Left colon (tissue), 2 donors: ENCODE data around the gene ENDOU. TPM values are rescaled to one million over a fixed set of nuclear protein-coding genes. Genes with fewer than 3 reads are reported as not detected.
"Not testable (repeated sequence)": the region's sequence is repeated elsewhere in the genome, so short reads cannot be mapped to it uniquely, and the experiment has no call there.

ENCODE experiments used
- ATAC-seq: fragments of 200-7000 bp; cut with Tn5 transposase; one replicate; pipeline ENCODE4 v1.9.1; 2020; ENCODE audit warnings: mild to moderate bottlenecking, moderate library complexity
- DNase-seq, 2 donors: peaks; one replicate each; pipeline ENCODE4 v3.0.0-alpha.2; 2020
- intact Hi-C, 2 donors: fragments of 100-400 bp; cut with DNase I in 1 of 2; cut with micrococcal nuclease in 1 of 2; formaldehyde crosslinking; loops; one replicate each; pipeline versions ENCODE4 v1.11.2 to v1.14.0; 2022; cut with DNase I, micrococcal nuclease
- total RNA-seq, 2 donors: library from RNA; stranded (reverse); fragmentation: NEBNext Ultra II Directional; extraction: Animal tissue kit (Norgen Biotek cat#: 25700); gene quantifications; one replicate each; pipeline ENCODE4 v1.2.1, GENCODE V29; 2021
- donor health status: DM: no; HTN: no; CAD: no.
- donor health status: DM: yes; HTN: yes; CAD: no.

The ENDOU gene
- total RNA-seq, 2 donors from 2014 or later, result not detected

GRCh38 chr12:47709671-47710070, 15.6 kb downstream of the ENDOU start:
- intact Hi-C loops, result loop anchor here in 1 of 2 donors (10.0 kb wide), 1 partner anchor 125 kb away; no protein-coding TSS in a partner anchor
- ATAC-seq (no peak), DNase-seq (no peak)

DNA sequence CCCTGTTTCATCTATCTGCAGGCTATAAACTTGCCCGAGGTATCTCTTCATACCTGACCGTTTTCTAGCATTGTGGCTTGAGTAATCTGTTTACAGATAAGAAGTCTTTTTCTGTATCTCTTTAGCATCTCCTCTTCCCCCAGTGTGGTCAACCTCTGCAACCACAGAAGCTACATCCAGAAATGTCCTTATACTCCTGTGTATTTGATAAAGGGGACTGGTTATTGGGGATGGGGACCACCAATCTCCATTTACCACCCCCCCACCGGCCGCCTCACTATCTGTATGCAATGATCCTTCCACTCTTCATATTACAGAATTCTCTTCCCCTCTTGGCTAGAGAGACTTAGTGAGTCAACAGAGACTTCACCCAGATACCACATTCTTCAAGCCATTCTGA, 16.1 kb downstream of the ENDOU start:
- DNase-seq, result no peak
- no peak for ATAC-seq
- intact Hi-C loops, result no loop called here

GRCh38 chr12:47707905-47708543, 17.3 kb downstream of the ENDOU start:
- DNase-seq (no peak), ATAC-seq (no peak)
- intact Hi-C loops, result no loop called here

DNA sequence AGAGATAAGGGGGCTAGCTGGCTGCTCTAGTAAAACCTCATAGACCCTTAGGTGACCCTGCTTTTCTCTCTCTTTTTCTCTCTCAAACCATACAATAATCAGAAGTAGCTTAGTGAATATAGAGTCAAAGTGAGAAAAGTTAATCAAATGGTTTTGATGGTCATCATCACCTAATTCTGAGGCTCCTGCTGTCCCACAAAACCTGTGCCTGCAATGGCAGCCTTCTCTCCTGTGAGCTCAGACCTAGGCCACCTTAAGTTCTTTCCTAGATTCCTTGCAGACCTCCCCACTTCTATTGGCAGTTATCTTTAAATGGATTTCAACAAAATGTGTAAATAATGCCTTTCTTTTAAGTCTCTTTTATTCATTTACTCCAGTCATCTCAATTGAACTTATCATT, 17.9 kb downstream of the ENDOU start:
- intact Hi-C loops, result no loop called here
- DNase-seq (no peak), ATAC-seq (no peak)

GRCh38 chr12:47705566-47706425, 19.5 kb downstream of the ENDOU start, which contains the start of gene RPAP3:
Gene RPAP3, minus strand, starts transcription at chr12:47706030. Its CDS starts 3,190 bp downstream, at chr12:47702840.
- ATAC-seq, result peak; percentile 96
- peak; percentile 97 to 99 for DNase-seq
- intact Hi-C loops, result no loop called here

DNA sequence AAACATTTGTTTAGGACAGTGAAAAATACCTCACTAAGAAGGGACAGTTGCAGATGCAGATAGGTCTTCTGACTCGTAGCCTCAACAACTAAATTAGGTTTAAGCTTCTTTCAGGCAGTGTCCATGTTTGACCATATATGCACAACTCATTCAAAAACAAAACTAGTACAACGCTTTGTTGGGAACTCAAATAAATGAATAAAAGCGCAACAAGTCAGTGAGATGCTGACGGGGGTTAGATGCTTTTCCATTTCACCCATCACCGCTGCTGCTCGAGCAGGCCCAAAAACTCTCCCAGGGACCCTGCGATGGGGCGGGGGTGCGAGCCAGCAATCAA, 20.1 kb downstream of the ENDOU start:
- no peak for DNase-seq
- intact Hi-C loops, result no loop called here
- no peak for ATAC-seq

GRCh38 chr12:47704719-47705118, 20.6 kb downstream of the ENDOU start:
- intact Hi-C loops, result no loop called here
- DNase-seq, result no peak
- ATAC-seq, result no peak

- intact Hi-C loops, result no loop called here
- no peak for ATAC-seq
- DNase-seq, result no peak
Observed at GRCh38 chr12:47700263-47700662, 25.0 kb downstream of the ENDOU start.

GRCh38 chr12:47698631-47699030, 26.7 kb downstream of the ENDOU start:
- no peak for ATAC-seq

DNA sequence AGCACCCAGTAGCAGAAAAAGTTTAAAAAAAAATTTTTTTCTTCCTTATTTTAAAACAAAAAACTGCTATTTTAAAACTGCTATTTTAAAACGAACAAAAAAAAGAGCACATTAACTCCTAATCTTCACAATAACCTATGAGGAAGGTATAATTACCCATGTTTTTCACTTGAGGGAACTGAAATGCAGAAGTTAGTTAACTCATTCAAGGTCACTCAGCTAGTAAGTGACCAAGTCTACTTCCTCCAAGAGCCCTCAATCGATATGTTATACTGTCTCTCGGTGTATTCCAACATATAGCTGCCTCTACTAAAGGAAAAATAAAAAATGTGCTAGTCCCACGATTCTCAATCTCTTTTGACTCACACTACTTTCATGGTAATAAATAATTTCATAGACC, 27.2 kb downstream of the ENDOU start:
- no peak for DNase-seq
- no peak for ATAC-seq
- intact Hi-C loops, result no loop called here

More at GRCh38 chr12:47698631-47699030, 26.7 kb downstream of the ENDOU start:
- DNase-seq, result no peak
- intact Hi-C loops, result no loop called here

DNA sequence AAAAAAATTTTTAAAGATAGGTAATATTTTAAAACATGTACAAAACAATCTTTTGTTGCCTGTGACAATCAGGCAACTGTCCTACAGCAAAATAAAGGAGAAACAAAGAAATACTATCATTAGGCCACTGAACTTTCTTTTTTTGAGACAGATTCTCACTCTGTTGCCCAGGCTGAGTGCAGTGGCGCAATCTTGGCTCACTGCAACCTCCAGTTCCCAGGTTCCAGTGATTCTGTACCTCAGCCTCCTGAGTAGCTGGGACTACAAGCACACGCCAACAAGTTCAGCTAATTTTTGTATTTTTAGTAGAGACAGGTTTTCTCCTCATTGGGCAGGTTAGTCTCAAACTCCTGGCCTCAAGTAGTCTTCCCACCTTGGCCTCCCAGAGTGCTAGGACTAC, 36.1 kb downstream of the ENDOU start:
- intact Hi-C loops, result loop anchor here in 1 of 2 donors (5.0 kb wide), 1 partner anchor 657 kb away; no protein-coding TSS in a partner anchor
- ATAC-seq, result no peak
- no peak for DNase-seq

- ATAC-seq (no peak), DNase-seq (no peak)
- intact Hi-C loops, result loop anchor here in 1 of 2 donors (5.0 kb wide), 1 partner anchor 655 kb away; no protein-coding TSS in a partner anchor
Observed at GRCh38 chr12:47687636-47688035, 37.7 kb downstream of the ENDOU start.

DNA sequence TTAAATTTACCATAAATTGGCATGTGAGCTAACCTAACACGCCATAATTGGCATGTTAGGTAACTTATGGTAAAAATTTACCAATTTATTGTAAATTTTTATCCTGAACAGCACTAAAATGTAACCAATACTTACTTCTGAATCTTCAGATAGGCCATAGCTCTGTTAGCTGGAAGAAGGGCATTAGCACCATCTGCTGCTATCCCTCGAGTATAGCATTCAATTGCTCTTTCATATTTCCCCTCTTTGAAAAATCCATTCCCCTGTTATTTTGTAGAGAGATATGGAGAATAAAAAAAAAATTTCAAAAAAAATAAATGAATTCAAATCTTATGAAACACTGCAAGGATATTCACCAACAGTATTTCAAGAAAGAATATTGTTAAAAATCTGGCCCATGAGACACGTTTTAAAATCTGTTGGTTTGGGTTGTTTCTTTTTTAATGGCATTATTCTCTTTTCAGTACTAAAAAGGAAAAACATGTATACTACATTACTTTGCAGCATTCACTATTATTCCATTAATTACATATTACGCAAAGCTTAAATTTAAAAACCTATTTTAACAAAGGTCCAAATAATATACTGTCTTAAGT, 38.5 kb downstream of the ENDOU start:
- intact Hi-C loops, result loop anchor here in 1 of 2 donors (5.0 kb wide), 1 partner anchor 654 kb away; no protein-coding TSS in a partner anchor
- ATAC-seq (peak; percentile 49), DNase-seq (no peak)

DNA sequence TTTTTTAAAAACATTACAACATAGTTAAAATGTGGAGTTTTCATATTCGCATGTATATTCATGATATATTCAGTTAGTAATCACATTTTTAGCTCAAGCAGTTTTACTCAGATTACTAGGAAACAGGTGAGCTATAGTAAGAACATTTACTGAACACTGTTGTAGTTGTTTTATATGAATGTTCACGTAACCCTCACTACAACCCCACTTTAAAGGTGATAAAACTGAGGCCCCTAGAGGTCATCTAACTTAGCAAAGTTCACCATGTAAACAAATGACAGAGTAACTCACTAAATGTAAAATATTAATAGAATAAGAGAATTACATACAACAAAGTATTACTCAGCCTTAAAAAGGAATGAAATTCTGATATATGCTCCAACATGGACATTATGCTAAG, 45.5 kb downstream of the ENDOU start:
- intact Hi-C loops, result no loop called here
- ATAC-seq (no peak), DNase-seq (no peak)

DNA sequence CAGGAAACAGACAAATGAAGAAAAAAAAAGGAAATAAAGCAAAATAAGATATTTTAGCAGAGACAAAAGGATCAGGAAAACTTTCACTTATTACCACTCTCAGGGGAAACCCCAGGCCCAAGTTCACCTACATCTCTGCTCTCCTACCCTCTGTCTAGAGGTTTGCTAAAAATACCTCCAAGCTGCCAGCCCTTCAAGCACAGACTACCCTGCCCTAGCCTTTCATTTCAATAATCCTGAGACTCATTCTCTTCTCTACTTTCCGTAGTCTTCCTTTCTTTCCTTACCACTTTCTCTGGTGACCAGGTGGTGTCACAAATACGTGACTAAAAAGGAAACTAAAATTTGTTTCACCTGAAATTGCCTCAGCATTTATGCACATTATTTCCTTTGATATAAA, 53.2 kb downstream of the ENDOU start:
- ATAC-seq (no peak), DNase-seq (no peak)
- intact Hi-C loops, result no loop called here

DNA sequence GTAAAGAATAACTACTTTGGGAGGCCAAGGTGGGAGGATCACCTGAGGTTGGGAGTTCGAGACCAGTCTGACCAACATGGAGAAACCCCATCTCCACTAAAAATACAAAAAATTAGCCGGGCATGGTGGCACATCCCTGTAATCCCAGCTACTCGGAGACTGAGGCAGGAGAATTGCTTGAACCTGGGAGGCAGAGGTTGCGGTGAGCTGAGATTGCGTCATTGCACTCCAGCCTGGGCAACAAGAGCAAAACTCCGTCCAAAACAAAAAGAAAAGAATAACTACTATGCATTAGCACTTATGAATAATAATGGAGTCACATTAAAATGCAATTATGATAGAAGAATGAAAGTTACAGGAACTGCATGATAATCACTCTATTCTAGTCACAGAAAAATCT, 57.4 kb downstream of the ENDOU start:
- intact Hi-C loops, DNase-seq, ATAC-seq: not testable (repeated sequence)
